ENCODE data around the gene WIPI1.
"Not testable (repeated sequence)": the region's sequence is repeated elsewhere in the genome, so short reads cannot be mapped to it uniquely, and the experiment has no call there.

WIPI1 gene

GRCh38 chr17:68437979-68438822 is 19.1 kb downstream of the WIPI1 start:
- no peak for DNase-seq

GRCh38 chr17:68435876-68436842 is 21.1 kb downstream of the WIPI1 start:
- peak; percentile 74 for DNase-seq

- DNase-seq, result no peak
Observed at GRCh38 chr17:68435361-68435760, 21.9 kb downstream of the WIPI1 start.

GRCh38 chr17:68433911-68434508 is 23.3 kb downstream of the WIPI1 start:
- DNase-seq, result no peak

- no peak for DNase-seq
Observed at GRCh38 chr17:68433211-68433610, 24.1 kb downstream of the WIPI1 start.

- no peak for DNase-seq
Observed at GRCh38 chr17:68432086-68432864, 25.0 kb downstream of the WIPI1 start.

- no peak for DNase-seq
Observed at GRCh38 chr17:68431661-68432071, 25.6 kb downstream of the WIPI1 start.

GRCh38 chr17:68431045-68431608 is 26.2 kb downstream of the WIPI1 start:
- DNase-seq, result no peak

GRCh38 chr17:68429881-68430280 is 27.4 kb downstream of the WIPI1 start:
- no peak for DNase-seq

GRCh38 chr17:68428498-68429172 is 28.7 kb downstream of the WIPI1 start:
- DNase-seq, result no peak

GRCh38 chr17:68427575-68427974 is 29.7 kb downstream of the WIPI1 start:
- DNase-seq, result no peak

GRCh38 chr17:68425979-68426378 is 31.3 kb downstream of the WIPI1 start:
- no peak for DNase-seq

GRCh38 chr17:68424861-68425260 is 32.4 kb downstream of the WIPI1 start:
- DNase-seq, result no peak

- DNase-seq, result no peak
Observed at GRCh38 chr17:68424203-68424602, 33.1 kb downstream of the WIPI1 start.

GRCh38 chr17:68423251-68423650 is 34.0 kb downstream of the WIPI1 start:
- DNase-seq, result no peak

- DNase-seq, result no peak
Observed at GRCh38 chr17:68422821-68423220, 34.5 kb downstream of the WIPI1 start.

GRCh38 chr17:68421486-68421885 is 35.8 kb downstream of the WIPI1 start:
- no peak for DNase-seq

GRCh38 chr17:68420065-68420464 is 37.2 kb downstream of the WIPI1 start:
- no peak for DNase-seq

GRCh38 chr17:68418876-68419275 is 38.4 kb downstream of the WIPI1 start:
- DNase-seq, result no peak

GRCh38 chr17:68417317-68417716 is 40.0 kb downstream of the WIPI1 start:
- no peak for DNase-seq

- DNase-seq, result not testable (repeated sequence)
Observed at GRCh38 chr17:68414901-68415300, 42.4 kb downstream of the WIPI1 start.
